ENCODE results near the gene STXBP5L. TPM values are rescaled to one million over a fixed set of nuclear protein-coding genes. Genes with fewer than 3 reads are reported as not detected.

STXBP5L gene
- total RNA-seq, 2 experiments from 2014 or later, result not detected

- TF ChIP-seq, protein P1, sequence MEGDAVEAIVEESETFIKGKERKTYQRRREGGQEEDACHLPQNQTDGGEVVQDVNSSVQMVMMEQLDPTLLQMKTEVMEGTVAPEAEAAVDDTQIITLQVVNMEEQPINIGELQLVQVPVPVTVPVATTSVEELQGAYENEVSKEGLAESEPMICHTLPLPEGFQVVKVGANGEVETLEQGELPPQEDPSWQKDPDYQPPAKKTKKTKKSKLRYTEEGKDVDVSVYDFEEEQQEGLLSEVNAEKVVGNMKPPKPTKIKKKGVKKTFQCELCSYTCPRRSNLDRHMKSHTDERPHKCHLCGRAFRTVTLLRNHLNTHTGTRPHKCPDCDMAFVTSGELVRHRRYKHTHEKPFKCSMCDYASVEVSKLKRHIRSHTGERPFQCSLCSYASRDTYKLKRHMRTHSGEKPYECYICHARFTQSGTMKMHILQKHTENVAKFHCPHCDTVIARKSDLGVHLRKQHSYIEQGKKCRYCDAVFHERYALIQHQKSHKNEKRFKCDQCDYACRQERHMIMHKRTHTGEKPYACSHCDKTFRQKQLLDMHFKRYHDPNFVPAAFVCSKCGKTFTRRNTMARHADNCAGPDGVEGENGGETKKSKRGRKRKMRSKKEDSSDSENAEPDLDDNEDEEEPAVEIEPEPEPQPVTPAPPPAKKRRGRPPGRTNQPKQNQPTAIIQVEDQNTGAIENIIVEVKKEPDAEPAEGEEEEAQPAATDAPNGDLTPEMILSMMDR (IDR thresholded peaks at IDR 0.05), result no peak
- Histone ChIP-seq H3K9me3 (ENCODE audit: control insufficient read depth in 1 of 2, insufficient read depth in 1 of 2, low read length in 2 of 2) (peaks cover 2 to 5% of the 10 kb centered on the region in 2 experiments), H3K27ac (ENCODE audit: low read depth in 1 of 2, low read length in 2 of 2) (no peak overlapping the region), H3K4me1 (ENCODE audit: insufficient read depth, low read length) (no peaks in the 10 kb centered on the region), H3K4me3 (ENCODE audit: low read length) (no peak overlapping the region), H3K36me3 (ENCODE audit: insufficient read depth, low read length) (no peaks in the 10 kb centered on the region), H3K27me3 (ENCODE audit: control insufficient read depth in 1 of 2, insufficient read depth in 2 of 2, low read length in 2 of 2) (no peaks in the 10 kb centered on the region)
- Mint-ChIP-seq H3K36me3 (ENCODE audit: low read depth) (no peaks in the 10 kb centered on the region), H3K27ac (no peak overlapping the region), H3K9me3 (peaks cover 17% of the 10 kb centered on the region), H3K4me1 (ENCODE audit: low read depth) (no peaks in the 10 kb centered on the region), H3K27me3 (no peaks in the 10 kb centered on the region), H3K4me3 (no peak overlapping the region)
- no peak for ATAC-seq (ENCODE audit: poor library complexity)
- intact Hi-C loops (cut with DNase I, micrococcal nuclease), result no loop called here
- CTCF ChIA-PET, result no interaction called here
- no peak for DNase-seq
- POLR2A ChIA-PET, result no interaction called here
Measured at GRCh38 chr3:121269389-121269788, 361.4 kb downstream of the STXBP5L start.

- no peaks in the 10 kb centered on the region for H3K36me3 Mint-ChIP-seq (ENCODE audit: low read depth)
- TF ChIP-seq, protein P1 (IDR thresholded peaks at IDR 0.05), result no peak
- peaks cover 5 to 12% of the 10 kb centered on the region in 2 experiments for H3K9me3 ChIP-seq (ENCODE audit: control insufficient read depth in 1 of 2, insufficient read depth in 1 of 2, low read length in 2 of 2)
- ATAC-seq (ENCODE audit: poor library complexity) (no peak), DNase-seq (no peak)
- no peak overlapping the region for H3K27ac Mint-ChIP-seq
- intact Hi-C loops (cut with DNase I, micrococcal nuclease), result no loop called here
- no peaks in the 10 kb centered on the region for H3K27me3 Mint-ChIP-seq
- H3K36me3 ChIP-seq (ENCODE audit: insufficient read depth, low read length), result no peaks in the 10 kb centered on the region
- H3K4me3 ChIP-seq (ENCODE audit: low read length), result no peak overlapping the region
- H3K4me3 Mint-ChIP-seq, result no peak overlapping the region
- H3K9me3 Mint-ChIP-seq, result peaks cover 25% of the 10 kb centered on the region
- H3K4me1 Mint-ChIP-seq (ENCODE audit: low read depth), result no peaks in the 10 kb centered on the region
- no peaks in the 10 kb centered on the region for H3K27me3 ChIP-seq (ENCODE audit: control insufficient read depth in 1 of 2, insufficient read depth in 2 of 2, low read length in 2 of 2)
- ChIA-PET CTCF (no interaction called here), POLR2A (no interaction called here)
- no peaks in the 10 kb centered on the region for H3K4me1 ChIP-seq (ENCODE audit: insufficient read depth, low read length)
- H3K27ac ChIP-seq (ENCODE audit: low read depth in 1 of 2, low read length in 2 of 2), result no peak overlapping the region
Measured at GRCh38 chr3:121274411-121274810, 366.4 kb downstream of the STXBP5L start.

DNA sequence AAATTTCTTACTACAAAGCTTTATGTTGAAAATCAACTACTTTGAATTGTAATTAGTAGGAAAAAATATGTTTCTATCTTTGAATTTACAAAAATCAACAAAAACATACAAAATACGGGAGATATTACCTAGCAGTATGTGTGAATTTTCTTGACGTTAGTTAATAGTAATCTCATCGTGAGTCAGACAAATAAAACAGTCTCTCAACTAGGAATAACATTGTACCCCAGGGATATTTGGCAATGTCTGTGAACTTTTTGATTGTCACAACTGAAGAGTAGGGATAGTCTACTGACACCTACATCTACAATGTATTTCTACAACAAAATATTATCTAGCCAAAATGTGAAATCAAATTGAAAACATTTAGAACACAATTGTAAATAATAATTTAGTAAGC is 387.4 kb downstream of the STXBP5L start:
- CTCF ChIA-PET, result no interaction called here
- H3K27ac Mint-ChIP-seq, result no peak overlapping the region
- H3K9me3 ChIP-seq (ENCODE audit: control insufficient read depth in 1 of 2, insufficient read depth in 1 of 2, low read length in 2 of 2), result no peaks in the 10 kb centered on the region
- no peaks in the 10 kb centered on the region for H3K4me1 ChIP-seq (ENCODE audit: insufficient read depth, low read length)
- intact Hi-C loops (cut with DNase I, micrococcal nuclease), result no loop called here
- DNase-seq (no peak), ATAC-seq (ENCODE audit: poor library complexity) (no peak)
- H3K9me3 Mint-ChIP-seq, result peaks cover 2% of the 10 kb centered on the region
- no peaks in the 10 kb centered on the region for H3K36me3 Mint-ChIP-seq (ENCODE audit: low read depth)
- H3K27me3 Mint-ChIP-seq, result no peaks in the 10 kb centered on the region
- no peak overlapping the region for H3K4me3 Mint-ChIP-seq
- no peaks in the 10 kb centered on the region for H3K4me1 Mint-ChIP-seq (ENCODE audit: low read depth)
- no peak overlapping the region for H3K4me3 ChIP-seq (ENCODE audit: low read length)
- no peak overlapping the region for H3K27ac ChIP-seq (ENCODE audit: low read depth in 1 of 2, low read length in 2 of 2)
- H3K36me3 ChIP-seq (ENCODE audit: insufficient read depth, low read length), result no peaks in the 10 kb centered on the region
- TF ChIP-seq, protein P1 (IDR thresholded peaks at IDR 0.05), result no peak
- H3K27me3 ChIP-seq (ENCODE audit: control insufficient read depth in 1 of 2, insufficient read depth in 2 of 2, low read length in 2 of 2), result no peaks in the 10 kb centered on the region
- POLR2A ChIA-PET, result no interaction called here

Data from CD4-positive, alpha-beta T cell (primary cell).